WI38 (cell line): Measurements from ENCODE around the gene BCL11A.

Experiments used
- H3K4me3 ChIP-seq: 2 replicates; pipeline ENCODE4 v1.5.1; 2011; ENCODE audit warnings: low read depth, mild to moderate bottlenecking, control low read depth, low read length
- CTCF ChIP-seq: IDR thresholded peaks from 2 replicates; pipeline ENCODE4 v1.5.1; 2012; ENCODE audit warnings: low read depth, mild to moderate bottlenecking, control low read depth, low read length

BCL11A gene

GRCh38 chr2:60559880-60560279 lies 6.4 kb upstream of the BCL11A start:
- H3K4me3 ChIP-seq = no peak overlapping the region
- TF ChIP-seq CTCF = no peak

- no peak overlapping the region for H3K4me3 ChIP-seq
- no peak for TF ChIP-seq CTCF
These were observed 5.1 kb upstream of the BCL11A start for GRCh38 chr2:60558536-60558935.

GRCh38 chr2:60557486-60557864 lies 4.0 kb upstream of the BCL11A start:
- no peak overlapping the region for H3K4me3 ChIP-seq
- no peak for TF ChIP-seq CTCF

- no peak overlapping the region for H3K4me3 ChIP-seq
- no peak for TF ChIP-seq CTCF
These were observed 3.4 kb upstream of the BCL11A start for GRCh38 chr2:60556576-60557485.

- no peak for TF ChIP-seq CTCF
- H3K4me3 ChIP-seq = no peak overlapping the region
These were observed 2.7 kb upstream of the BCL11A start for GRCh38 chr2:60556175-60556574.

GRCh38 chr2:60555783-60556139 lies 2.3 kb upstream of the BCL11A start:
- TF ChIP-seq CTCF = no peak
- peak overlapping the region; percentile 67 for H3K4me3 ChIP-seq

GRCh38 chr2:60555066-60555782 lies 1.8 kb upstream of the BCL11A start:
- TF ChIP-seq CTCF = no peak
- peak overlapping the region; percentile 67 for H3K4me3 ChIP-seq
